HG03432 (cell line): ENCODE results near the gene TMEM239.

ENCODE experiments used
- ATAC-seq: cut with Tn5 transposase; IDR thresholded peaks from one replicate; pipeline ENCODE4 v1.9.1; 2021; ENCODE audit warnings: mild to moderate bottlenecking, moderate library complexity; ENCODE audit not compliant: unreplicated experiment

TMEM239 gene

DNA sequence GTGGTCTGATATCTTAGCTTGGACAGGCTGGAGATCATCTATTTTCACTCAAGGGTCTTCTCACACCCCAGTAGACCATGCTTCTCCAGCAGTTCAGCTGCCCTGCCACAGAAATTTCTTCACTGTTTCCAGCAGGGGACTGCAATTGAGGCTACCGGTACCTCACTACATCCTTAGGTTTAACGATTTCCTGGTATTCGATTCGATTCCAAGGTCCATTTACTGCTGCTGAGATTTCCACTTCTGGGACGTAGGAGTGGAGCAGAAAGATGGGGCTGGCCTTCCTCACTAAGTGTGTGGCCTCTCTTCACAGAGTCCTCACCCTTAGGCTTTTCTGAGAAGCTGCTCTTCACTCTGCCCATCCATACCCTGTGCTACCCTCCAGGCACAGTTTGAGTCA lies 30.5 kb downstream of the TMEM239 start:
- no peak for ATAC-seq

DNA sequence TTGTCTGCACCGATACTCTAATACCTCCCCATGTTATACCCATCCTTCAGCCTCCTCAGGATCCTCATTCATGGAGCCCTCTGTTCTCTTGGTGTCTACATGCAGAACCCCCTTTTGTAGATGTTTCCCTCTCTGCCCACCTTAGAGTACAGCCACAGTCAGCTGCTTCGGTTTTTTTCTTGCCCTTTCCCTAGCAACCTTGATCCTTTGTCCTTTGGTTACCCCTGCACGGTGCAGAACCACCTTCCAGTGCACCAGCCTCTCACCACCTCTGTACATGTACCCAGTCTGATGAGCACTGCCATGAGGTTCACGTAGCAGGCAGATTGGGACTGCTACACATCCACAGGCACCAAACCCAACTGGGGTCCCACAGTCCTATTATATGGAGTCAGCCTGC lies 31.6 kb downstream of the TMEM239 start:
- no peak for ATAC-seq

DNA sequence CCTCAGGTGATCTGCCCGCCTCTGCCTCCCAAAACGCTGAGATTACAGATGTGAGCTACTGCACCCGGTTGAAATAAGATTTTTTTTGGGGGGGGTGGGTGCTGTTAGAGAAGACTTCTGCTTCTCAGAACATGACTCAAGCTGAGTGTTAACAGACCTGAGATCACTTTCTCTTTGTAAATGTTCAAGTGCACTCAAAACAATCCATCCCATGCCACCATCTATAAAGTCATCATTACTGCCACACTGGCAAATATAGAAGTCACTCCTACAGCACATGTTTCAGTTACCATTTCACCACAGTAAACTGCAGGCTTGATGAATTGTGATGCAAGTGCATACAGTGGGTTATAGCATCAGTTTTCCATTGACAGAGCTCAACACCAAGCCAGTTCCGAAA lies 33.4 kb downstream of the TMEM239 start:
- ATAC-seq = no peak

DNA sequence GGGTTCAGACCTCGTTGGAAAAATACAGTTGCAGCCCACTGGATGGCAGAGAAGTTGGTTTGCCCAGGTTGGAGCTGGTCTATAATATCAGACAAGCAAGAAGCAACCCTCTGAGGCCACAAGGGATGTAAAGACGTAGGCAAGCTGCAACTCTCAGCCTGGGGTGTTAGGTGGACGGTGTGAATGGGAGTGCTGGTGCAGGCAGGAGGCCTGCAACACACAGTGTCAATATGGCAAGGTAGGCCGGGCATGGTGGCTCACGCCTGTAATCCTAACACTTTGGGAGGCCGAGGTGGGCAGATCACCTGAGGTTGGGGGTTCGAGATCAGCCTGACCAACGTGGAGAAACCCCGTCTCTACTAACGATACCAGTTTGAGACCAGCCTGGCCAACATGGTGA lies 34.9 kb downstream of the TMEM239 start:
- no peak for ATAC-seq

DNA sequence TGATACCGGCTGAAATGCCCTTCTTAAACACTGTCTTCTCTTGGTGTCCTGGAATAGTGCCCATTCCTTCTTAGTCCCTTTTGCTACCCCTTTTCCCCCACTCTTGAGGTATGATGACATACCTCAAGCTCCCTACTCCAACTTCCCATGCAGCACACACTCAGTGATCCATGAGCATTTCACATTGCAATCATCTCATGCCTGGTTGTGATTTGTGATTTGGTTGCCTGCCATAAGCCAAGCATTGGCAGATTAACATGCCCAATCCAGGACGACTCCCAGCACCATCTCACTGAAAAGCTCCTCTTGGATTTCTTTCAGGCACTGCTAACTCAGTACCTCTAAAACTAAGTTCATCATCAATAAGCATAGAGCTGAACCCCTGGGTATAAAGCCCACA lies 42.4 kb downstream of the TMEM239 start:
- ATAC-seq = no peak

DNA sequence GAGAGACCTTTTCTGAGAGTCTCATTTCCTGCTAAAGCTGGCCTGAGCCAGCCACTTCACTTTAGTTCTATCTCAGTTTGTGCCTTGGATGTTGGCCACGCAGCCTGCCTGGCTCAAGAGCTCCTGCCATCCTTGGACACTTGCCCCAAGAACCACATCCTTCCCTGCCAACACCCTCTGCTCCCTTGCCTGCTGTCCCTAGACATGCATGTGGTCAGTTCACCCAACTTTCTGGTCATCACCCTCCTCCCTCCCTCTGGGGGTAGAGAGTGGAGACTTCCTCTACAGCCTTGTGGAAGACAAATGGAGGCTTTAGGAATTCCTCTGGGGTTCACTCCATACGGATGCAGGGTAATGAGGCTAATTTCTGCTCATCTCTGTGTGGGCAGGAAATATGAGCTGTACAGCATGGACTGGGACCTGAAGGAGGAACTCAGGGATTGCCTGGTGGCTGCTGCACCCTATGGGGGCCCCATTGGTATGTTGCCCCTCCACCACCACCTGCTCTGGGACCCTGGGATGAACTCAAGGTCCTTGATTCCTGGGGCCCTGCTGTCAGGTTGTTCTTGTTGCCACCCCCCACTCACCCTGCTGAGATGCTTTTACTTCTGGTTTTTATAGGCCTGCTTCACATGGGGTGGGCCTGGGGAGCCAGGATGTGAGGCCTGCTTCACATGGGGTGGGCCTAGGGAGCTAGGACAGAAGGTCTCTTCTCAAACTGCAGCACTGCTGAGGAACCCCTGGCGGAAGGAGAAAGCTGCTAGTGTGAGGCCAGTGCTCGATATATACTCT lies 43.4 kb downstream of the TMEM239 start:
- no peak for ATAC-seq

DNA sequence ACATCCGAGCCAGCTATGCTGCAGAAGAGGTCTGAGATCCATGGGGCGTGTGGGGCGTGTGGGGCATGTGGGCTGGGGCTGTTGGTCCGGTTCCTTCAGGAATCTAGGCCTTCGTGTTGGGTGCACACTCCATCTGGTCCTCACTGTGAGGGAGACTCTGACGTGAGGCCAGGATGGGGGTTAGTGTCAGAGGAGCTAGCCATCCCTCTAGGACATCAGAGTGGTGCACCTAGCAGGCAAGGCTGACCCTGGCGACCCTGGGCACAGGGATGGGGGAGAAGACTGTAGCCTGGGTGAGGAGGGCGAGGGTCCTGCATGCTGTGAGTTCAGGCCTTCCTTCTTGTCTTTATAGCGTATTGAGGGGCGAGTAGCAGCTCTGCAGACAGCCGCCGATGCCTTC lies 48.5 kb downstream of the TMEM239 start:
- ATAC-seq = no peak

DNA sequence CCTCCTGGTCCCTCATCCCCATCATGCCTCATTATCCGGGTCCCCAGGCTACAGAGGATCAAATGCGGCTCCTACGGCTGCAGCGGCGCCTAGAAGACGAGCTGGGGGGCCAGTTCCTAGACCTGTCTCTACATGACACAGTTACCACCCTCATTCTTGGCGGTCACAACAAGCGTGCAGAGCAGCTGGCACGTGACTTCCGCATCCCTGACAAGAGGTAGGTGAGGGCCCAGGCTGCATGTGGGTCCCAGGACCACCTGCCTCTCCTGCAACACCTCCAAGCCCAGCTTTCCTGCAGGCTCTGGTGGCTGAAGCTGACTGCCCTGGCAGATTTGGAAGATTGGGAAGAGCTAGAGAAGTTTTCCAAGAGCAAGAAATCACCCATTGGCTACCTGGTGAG lies 48.9 kb downstream of the TMEM239 start:
- no peak for ATAC-seq

DNA sequence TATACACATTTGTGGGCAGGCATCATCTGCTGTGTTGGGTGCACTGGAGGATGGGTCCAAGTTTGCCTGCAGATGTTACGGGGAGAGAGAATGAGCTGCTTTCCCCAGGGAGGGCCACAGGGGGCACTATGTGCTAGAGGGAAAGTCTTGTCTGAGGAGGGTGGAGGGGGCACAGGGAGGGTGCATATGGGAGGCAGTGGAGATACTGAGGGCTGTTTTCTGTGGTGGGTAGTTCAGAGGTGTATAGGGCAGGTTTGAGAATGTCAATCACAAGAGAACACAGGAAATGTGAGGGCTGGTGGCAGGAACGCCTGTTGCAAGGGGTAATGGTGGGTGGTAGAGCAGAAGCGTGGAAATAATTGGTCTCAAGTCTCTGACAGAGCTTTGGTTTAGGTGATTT lies 49.5 kb downstream of the TMEM239 start:
- no peak for ATAC-seq

DNA sequence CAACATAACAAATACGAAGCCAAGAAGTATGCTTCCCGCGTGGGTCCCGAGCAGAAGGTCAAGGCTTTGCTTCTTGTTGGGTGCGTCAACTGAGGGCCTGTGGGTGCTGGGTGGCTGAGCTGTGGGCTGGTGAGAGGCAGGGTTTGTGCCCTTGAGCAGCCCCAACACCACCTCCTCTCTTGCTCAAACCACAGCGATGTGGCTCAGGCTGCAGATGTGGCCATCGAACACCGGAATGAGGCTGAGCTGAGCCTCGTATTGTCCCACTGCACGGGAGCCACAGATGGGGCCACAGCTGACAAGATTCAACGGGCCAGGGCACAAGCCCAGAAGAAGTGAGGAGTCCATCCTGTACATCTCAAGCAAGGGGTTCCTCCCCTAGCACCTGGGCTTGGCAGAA lies 50.1 kb downstream of the TMEM239 start:
- ATAC-seq = no peak

DNA sequence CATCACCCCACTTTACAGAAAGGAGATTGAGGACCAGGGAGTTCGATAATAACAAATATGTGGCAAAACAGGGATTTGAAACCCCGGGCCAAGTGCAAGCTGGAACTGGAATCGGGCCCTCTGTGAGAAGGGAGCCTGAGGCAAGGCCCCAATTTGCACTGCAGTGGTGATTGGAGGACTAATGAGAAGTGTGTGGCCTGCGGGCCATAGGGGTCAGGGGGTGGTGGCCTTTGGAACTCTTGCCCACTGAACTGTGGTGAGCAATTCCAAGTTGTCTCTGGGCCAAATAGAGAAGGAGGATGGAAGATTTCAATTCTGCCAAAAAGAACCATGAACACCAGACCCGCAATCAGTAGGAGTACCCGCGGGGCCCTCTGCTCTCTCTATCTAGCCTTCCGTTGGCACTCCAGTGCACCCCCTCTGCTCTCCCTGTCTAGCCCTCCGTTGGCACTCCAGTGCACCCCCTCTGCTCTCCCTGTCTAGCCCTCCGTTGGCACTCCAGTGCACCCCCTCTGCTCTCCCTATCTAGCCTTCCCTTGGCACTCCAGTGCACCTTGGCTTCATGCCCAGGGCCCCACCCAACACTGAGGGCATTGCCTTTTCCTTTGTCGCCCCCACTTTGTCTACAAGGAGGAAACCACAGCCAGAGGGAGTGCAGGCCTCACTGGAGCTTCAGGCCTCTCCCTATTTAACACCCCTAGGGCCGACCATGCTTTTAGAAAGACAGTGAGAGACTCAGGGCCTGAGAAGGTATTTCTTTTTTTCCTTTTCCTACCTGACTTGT lies 51.1 kb downstream of the TMEM239 start:
- ATAC-seq = no peak
